Body of pancreas (tissue), 4 donors: ENCODE data around the gene RGS14. TPM values are rescaled to one million over a fixed set of nuclear protein-coding genes. Genes with fewer than 3 reads are reported as not detected.

Source experiments
- ATAC-seq: fragments of 150-250 bp; one replicate; pipeline ENCODE4 v1.9.1; 2016
- DNase-seq, 4 donors: peaks; one replicate each; pipeline ENCODE4 v3.0.0-alpha.2; 2019
- H3K27ac ChIP-seq, 4 donors: fragments of 200-600 bp; sonication (generic); 1 replicate in 3 of 4; 2 replicates in 1 of 4; pipeline versions ENCODE4 v1.5.1 to v1.6.1; 2016 to 2019; ENCODE audit warnings: mild to moderate bottlenecking in 1 of 4, mixed read lengths in 1 of 4, moderate library complexity in 1 of 4
- H3K27me3 ChIP-seq, 2 donors: fragments of 200-600 bp; sonication (generic); one replicate each; pipeline ENCODE4 v1.6.0; 2016; ENCODE audit warnings: mild to moderate bottlenecking in 1 of 2
- H3K36me3 ChIP-seq, 2 donors: fragments of 200-600 bp; sonication (generic); replicated peaks in 1 of 2; 2 replicates each; pipeline ENCODE4 v1.5.1; 2016; ENCODE audit warnings: low read depth in 2 of 2; ENCODE audit not compliant: insufficient read depth in 1 of 2
- H3K4me1 ChIP-seq: fragments of 200-600 bp; sonication (generic); one replicate; pipeline ENCODE4 v1.6.0; 2016
- H3K4me3 ChIP-seq, 2 donors: fragments of 200-600 bp; sonication (generic); 1 replicate in 1 of 2; 2 replicates in 1 of 2; pipeline ENCODE4 v1.5.1; 2016 to 2019
- H3K9me3 ChIP-seq, 3 donors: fragments of 200-600 bp; sonication (generic); 1 replicate in 2 of 3; 2 replicates in 1 of 3; pipeline ENCODE4 v1.5.1; 2016
- POLR2A ChIP-seq, 3 donors: fragments of 450-650 bp; IDR thresholded peaks; one replicate each; pipeline ENCODE4 v1.6.1; 2016; ENCODE audit warnings: antibody characterized with exemption in 3 of 3, mild to moderate bottlenecking in 2 of 3
- WGBS, 2 donors: methylation state at CpG; one replicate each; pipeline ENCODE4 v1.1.5; 2017; 5-methylcytosine and 5-hydroxymethylcytosine counted together
- intact Hi-C: fragments of 100-400 bp; cut with DNase I; formaldehyde crosslinking; loops from one replicate; pipeline ENCODE4 v1.15.1; 2023
- total RNA-seq, 2 donors: library from RNA; depleted of rRNA; stranded (reverse); fragments of >200 nt; gene quantifications; one replicate each; pipeline ENCODE4 v1.1.0, GENCODE V29; 2016
- TF ChIP-seq, protein P1 (sequence below), 7 experiments: fragments of 450-650 bp in 4 of 7; fragments of 200-600 bp in 3 of 7; sonication (generic) in 3 of 7; IDR thresholded peaks; one replicate each; pipeline ENCODE4 v1.5.1; 2016 to 2019; ENCODE audit warnings: antibody characterized with exemption in 7 of 7

Gene RGS14
- total RNA-seq, 2 donors from 2014 or later: 15.0 to 39.2 TPM

DNA sequence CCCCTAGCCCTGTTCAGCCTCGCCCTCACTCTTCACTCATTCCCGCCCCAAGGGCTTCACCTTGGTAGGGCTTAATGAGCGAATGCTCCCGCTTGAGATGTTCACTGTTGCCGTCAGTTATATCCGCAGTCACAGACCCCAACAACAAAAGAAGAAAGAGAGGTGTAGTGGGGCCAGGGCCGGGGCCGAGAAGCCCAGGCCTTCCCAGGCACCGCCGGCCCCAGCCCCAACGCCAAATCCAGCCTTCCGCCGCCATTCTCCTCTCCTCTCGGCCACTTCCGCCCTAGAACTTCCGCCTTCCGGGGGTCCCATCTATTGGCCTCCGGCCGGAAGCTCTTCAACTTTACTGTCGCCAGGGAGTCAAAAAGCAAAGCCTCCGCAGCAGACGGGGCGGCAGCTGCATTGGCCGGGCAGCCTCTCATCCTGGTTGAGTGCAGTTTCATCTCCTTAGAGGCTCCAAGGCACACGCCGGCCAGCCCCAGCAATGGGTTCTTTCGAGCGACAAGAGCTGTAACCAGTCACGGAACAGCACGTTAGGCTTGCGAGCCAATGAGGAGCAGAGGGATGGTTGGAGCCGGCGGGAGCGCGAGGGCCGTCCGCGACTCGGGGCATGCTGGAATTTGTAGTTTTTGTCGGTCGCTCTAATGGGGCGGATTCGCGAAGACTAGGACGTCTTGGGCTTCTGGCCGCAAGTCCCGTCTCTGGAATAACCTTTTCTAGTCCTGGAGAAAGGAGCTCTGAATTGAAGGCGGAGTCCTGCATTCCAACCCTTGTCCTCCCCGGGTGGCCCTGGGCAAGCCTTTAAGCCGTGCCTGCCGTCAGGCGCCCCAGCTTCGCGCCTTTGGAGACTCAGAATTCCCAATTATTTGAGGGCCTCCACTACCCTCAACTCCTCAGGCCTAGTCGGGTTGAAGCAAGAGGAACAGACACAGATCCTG is 6.1 kb upstream of the RGS14 start, which contains the start of gene LMAN2:
TSS of gene LMAN2 (minus strand) at position 277 of the 938 bp plus-strand sequence. CDS start at position 256, 21 bp downstream.
- peaks cover 44% of the 10 kb centered on the region for H3K4me1 ChIP-seq
- TF ChIP-seq, protein P1, sequence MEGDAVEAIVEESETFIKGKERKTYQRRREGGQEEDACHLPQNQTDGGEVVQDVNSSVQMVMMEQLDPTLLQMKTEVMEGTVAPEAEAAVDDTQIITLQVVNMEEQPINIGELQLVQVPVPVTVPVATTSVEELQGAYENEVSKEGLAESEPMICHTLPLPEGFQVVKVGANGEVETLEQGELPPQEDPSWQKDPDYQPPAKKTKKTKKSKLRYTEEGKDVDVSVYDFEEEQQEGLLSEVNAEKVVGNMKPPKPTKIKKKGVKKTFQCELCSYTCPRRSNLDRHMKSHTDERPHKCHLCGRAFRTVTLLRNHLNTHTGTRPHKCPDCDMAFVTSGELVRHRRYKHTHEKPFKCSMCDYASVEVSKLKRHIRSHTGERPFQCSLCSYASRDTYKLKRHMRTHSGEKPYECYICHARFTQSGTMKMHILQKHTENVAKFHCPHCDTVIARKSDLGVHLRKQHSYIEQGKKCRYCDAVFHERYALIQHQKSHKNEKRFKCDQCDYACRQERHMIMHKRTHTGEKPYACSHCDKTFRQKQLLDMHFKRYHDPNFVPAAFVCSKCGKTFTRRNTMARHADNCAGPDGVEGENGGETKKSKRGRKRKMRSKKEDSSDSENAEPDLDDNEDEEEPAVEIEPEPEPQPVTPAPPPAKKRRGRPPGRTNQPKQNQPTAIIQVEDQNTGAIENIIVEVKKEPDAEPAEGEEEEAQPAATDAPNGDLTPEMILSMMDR (IDR thresholded peaks at IDR 0.05): peak in 1 of 7 experiments; percentile 8
- TF ChIP-seq POLR2A (IDR thresholded peaks at IDR 0.05): peak; percentile 49 to 82 (median 79)
- H3K9me3 ChIP-seq: no peaks in the 10 kb centered on the region
- intact Hi-C loops: no loop called here
- WGBS, 2 donors: 7 to 9% methylated on average over 25 to 55 of the region's 55 CpGs
- peak within 1 kb of the TSS; percentile 77 to 96 for H3K4me3 ChIP-seq
- H3K27ac ChIP-seq: peak within 1 kb of the TSS; percentile 83 to 96 (median 88)
- H3K36me3 ChIP-seq: no peaks in the 10 kb centered on the region
- DNase-seq (peak; percentile 93 to 96 (median 94)), ATAC-seq (peak; percentile 99)
- H3K27me3 ChIP-seq: no peaks in the 10 kb centered on the region

DNA sequence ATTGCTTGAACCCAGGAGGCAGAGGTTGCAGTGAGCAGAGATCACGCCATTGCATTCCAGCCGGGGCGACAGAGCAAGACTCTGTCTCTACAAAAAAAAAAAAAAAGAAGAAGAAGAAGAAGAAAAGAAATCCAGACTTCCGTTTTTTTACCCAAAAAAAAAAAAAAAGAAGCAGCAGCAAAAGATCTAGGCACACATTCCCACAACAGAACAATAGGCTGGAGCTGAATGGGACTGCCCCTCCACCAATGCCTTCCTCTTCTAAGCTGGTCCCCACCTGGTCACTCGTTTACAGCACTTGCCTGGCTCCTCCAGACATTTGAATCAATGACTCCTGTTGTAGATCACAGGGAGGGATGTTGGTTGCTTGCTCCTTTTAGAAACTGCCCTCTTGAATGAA is 4.6 kb upstream of the RGS14 start:
- intact Hi-C loops: no loop called here
- 74 to 77% methylated on average over 5 of the region's 5 CpGs for WGBS, 2 donors
- Histone ChIP-seq H3K4me1 (peaks cover 31% of the 10 kb centered on the region), H3K36me3 (no peaks in the 10 kb centered on the region), H3K27ac (no peak overlapping the region), H3K27me3 (no peaks in the 10 kb centered on the region), H3K4me3 (no peak overlapping the region), H3K9me3 (no peaks in the 10 kb centered on the region)
- no peak for TF ChIP-seq POLR2A (IDR thresholded peaks at IDR 0.05)
- TF ChIP-seq, protein P1 (IDR thresholded peaks at IDR 0.05): no peak
- ATAC-seq (no peak), DNase-seq (no peak)

DNA sequence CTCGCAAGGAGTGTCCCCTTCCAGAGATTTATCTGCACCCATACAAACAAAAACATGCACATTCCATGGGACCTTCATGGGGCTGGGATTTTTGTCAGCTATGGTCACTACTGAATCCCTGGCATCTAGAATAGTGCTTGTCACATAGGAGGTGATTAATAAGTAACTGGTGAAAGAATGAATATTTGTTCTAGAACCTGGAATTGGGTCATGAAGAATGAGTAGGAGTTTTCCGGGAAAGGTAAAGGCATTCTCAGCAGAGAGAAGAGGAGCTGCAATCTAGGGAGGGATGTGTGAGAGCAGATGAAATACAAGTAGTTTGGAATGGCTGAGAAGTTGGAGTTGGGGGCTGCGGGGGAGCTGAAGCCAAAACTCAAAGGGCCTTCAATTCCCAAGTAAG is 3.5 kb upstream of the RGS14 start:
- no peak overlapping the region for H3K27ac ChIP-seq
- H3K4me3 ChIP-seq: no peak overlapping the region
- ATAC-seq: no peak
- intact Hi-C loops: no loop called here
- no peak for TF ChIP-seq POLR2A (IDR thresholded peaks at IDR 0.05)
- TF ChIP-seq, protein P1 (IDR thresholded peaks at IDR 0.05): no peak
- H3K9me3 ChIP-seq: no peaks in the 10 kb centered on the region
- no peaks in the 10 kb centered on the region for H3K27me3 ChIP-seq
- no peaks in the 10 kb centered on the region for H3K36me3 ChIP-seq
- no peak for DNase-seq
- WGBS, 2 donors: 86 to 92% methylated on average over 3 of the region's 3 CpGs
- H3K4me1 ChIP-seq: peaks cover 21% of the 10 kb centered on the region

DNA sequence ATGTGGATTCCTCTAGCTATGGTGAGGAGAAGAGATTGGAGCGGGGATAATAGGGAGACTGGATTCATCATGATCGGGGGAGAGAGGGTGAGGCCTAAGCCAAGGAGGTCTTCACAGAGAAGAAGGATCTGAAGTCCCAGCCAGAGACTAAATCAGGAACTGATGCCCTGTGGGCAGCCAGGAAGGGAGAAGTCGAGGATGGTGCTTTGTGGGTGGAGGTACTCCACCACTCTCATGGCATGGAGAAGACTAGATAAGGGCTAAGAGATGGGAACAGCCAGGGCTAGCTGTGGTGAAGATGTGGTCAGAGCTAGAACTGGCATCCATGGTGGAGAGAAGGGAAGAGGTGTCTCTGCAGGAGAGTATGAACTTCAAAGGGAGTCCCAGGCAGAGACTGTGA is 3.0 kb upstream of the RGS14 start:
- no peaks in the 10 kb centered on the region for H3K9me3 ChIP-seq
- H3K27ac ChIP-seq: no peak overlapping the region
- TF ChIP-seq POLR2A (IDR thresholded peaks at IDR 0.05): no peak
- TF ChIP-seq, protein P1 (IDR thresholded peaks at IDR 0.05): no peak
- ATAC-seq: no peak
- no peak overlapping the region for H3K4me3 ChIP-seq
- H3K4me1 ChIP-seq: peaks cover 17% of the 10 kb centered on the region
- no peaks in the 10 kb centered on the region for H3K36me3 ChIP-seq
- no peak for DNase-seq
- no peaks in the 10 kb centered on the region for H3K27me3 ChIP-seq
- WGBS, 2 donors: 65 to 86% methylated on average over 3 of the region's 3 CpGs
- intact Hi-C loops: loop anchor here (5.0 kb wide), 1 partner anchor 32 kb away; no protein-coding TSS in a partner anchor
